Heart left ventricle (tissue), 13 donors: ENCODE data around the gene SEC14L5.

Experiments used
- POLR2A ChIP-seq, 2 donors: fragments of 450-650 bp; IDR thresholded peaks; one replicate each; pipeline ENCODE4 v1.6.1; 2017; ENCODE audit warnings: antibody characterized with exemption in 2 of 2, mild to moderate bottlenecking in 2 of 2, moderate library complexity in 2 of 2
- TF ChIP-seq, protein P1 (sequence below), 12 donors: fragments of 200-600 bp; sonication (generic) in 4 of 12; IDR thresholded peaks; one replicate each; pipeline versions ENCODE4 v1.5.0 to v1.8.0; 2018 to 2022; ENCODE audit warnings: antibody characterized with exemption in 12 of 12, mild to moderate bottlenecking in 5 of 12
- donor health status: ischemic (EF 13 %, LVEDD 7.1; RV severe dilation, severe dysfunction).
- donor health status: DM: no; HTN: yes; CAD: no.
- donor health status: DM: no; HTN: no; CAD: no.
- donor health status: ischemic (EF 25% LVEDD 6.9; RV normal size, moderate dysfunction).
- donor health status: ischemic (EF 25% LVEDD 5.7; RV mildly dilated, moderate dysfunction).
- donor health status: ischemic (EF 35%, LVEDD 5.7; RV mildly dilated, moderate dysfunction).
- donor health status: nonischemic (EF 11% LVEDD 7.7; RV severe dilation, severe dysfunction).
- donor health status: DM: yes; HTN: yes; CAD: no.
- donor health status: PGD.
- donor health status: ischemic (EF 29% LVEDD 5.4; RV normal size, mild dysfunction).
- donor health status: nonischemic (EF 23%, LVEDD 6.1; RV moderate dilation, normal function).

DNA sequence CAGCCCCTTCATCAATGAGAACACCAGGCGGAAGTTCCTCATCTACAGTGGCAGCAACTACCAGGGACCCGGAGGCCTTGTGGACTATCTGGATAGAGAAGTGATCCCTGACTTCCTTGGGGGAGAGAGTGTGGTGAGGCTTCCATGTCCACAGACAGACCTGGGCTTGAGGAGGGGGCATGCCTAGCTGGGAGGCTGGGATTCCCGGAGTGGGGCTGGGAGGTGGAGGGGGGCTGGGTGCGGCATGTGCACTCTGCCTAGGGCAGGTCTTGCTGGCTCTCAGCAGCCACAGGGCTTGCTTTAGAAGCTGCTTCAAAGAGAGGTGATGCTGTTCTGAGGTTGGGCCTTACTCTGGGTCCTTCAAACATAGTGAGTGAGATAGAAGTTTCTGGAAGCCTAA, 47.8 kb downstream of the SEC14L5 start:
- TF ChIP-seq, protein P1, sequence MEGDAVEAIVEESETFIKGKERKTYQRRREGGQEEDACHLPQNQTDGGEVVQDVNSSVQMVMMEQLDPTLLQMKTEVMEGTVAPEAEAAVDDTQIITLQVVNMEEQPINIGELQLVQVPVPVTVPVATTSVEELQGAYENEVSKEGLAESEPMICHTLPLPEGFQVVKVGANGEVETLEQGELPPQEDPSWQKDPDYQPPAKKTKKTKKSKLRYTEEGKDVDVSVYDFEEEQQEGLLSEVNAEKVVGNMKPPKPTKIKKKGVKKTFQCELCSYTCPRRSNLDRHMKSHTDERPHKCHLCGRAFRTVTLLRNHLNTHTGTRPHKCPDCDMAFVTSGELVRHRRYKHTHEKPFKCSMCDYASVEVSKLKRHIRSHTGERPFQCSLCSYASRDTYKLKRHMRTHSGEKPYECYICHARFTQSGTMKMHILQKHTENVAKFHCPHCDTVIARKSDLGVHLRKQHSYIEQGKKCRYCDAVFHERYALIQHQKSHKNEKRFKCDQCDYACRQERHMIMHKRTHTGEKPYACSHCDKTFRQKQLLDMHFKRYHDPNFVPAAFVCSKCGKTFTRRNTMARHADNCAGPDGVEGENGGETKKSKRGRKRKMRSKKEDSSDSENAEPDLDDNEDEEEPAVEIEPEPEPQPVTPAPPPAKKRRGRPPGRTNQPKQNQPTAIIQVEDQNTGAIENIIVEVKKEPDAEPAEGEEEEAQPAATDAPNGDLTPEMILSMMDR (IDR thresholded peaks at IDR 0.05): no peak
- no peak for TF ChIP-seq POLR2A (IDR thresholded peaks at IDR 0.05)
